ENCODE results near the gene TYMS.
A peak's percentile ranks its signal among the peaks of the same experiment; 100 is the strongest.

TYMS gene

DNA sequence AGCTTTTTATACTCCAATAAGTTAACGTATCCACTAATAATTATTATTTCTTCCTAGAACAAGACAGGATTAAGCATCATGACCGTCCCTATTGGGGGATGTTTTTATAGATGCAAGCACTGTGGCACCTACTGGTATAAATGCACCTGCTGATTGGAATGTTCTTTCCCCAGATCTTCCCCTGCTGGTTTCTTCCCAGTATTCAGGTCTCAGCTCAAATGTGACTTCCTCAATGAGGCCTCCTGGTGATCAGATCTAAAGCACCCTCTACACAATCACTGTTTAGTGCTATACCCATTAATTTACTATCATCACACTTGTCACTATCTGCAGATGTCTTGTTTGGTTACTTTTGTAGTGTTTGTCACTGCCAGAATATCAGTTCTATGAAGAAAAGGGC is 3.9 kb upstream of the TYMS start:
- DNase-seq (ENCODE audit: extremely low spot score) = no peak
- ChIA-PET POLR2A (no interaction called here), CTCF (no interaction called here)
- TF ChIP-seq ZNF384 (IDR thresholded peaks at IDR 0.05) = no peak
- no peak for TF ChIP-seq HDGF (IDR thresholded peaks at IDR 0.05; ENCODE audit: borderline replicate concordance)
- no peak for TF ChIP-seq SUZ12 (IDR thresholded peaks at IDR 0.05)
- no peak for TF ChIP-seq BHLHE40 (IDR thresholded peaks at IDR 0.05; ENCODE audit: borderline replicate concordance)
- no peak for TF ChIP-seq SP1 (IDR thresholded peaks at IDR 0.05)
- no peak for TF ChIP-seq FOXA1 (IDR thresholded peaks at IDR 0.05)
- TF ChIP-seq TARDBP (IDR thresholded peaks at IDR 0.05) = no peak
- no peak for TF ChIP-seq L3MBTL2 (conservative IDR thresholded peaks at IDR 0.05)
- TF ChIP-seq ARNT (IDR thresholded peaks at IDR 0.05) = no peak
- TF ChIP-seq FOXM1 (IDR thresholded peaks at IDR 0.05; ENCODE audit: borderline replicate concordance) = no peak

DNA sequence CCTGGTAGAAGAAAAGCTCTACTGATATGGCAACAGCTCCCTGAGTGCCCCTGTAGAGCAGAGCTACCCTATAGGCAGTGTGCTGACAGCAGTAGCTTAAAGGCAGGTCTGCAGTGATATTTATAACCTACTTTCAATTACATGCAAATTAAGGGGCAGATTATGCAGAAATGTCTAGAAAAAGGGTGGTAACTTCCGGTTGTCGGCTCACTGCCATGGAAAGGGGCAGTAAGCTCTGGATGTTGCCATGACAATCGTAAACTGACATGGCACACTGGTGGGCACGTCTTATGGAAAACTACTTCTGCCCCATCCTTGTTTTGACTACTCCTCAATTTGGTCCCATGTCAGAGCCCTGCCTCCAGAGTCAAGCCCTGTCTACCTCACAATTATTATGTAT is 2.9 kb upstream of the TYMS start:
- TF ChIP-seq ZNF384 (IDR thresholded peaks at IDR 0.05) (no peak), L3MBTL2 (conservative IDR thresholded peaks at IDR 0.05) (no peak), PKNOX1 (IDR thresholded peaks at IDR 0.05) (no peak), ELF4 (IDR thresholded peaks at IDR 0.05) (no peak), SP1 (IDR thresholded peaks at IDR 0.05) (no peak), TARDBP (IDR thresholded peaks at IDR 0.05) (no peak)
- ChIA-PET CTCF (interaction anchor here (0.6 kb wide), 1 partner anchor 50 kb away, joined by 3 read pairs; no protein-coding TSS in a partner anchor), POLR2A (no interaction called here)
- no peak for DNase-seq (ENCODE audit: extremely low spot score)

GRCh38 chr18:655445-655844 is 2.0 kb upstream of the TYMS start:
- POLR2A ChIA-PET = no interaction called here
- CTCF ChIA-PET = no interaction called here

DNA sequence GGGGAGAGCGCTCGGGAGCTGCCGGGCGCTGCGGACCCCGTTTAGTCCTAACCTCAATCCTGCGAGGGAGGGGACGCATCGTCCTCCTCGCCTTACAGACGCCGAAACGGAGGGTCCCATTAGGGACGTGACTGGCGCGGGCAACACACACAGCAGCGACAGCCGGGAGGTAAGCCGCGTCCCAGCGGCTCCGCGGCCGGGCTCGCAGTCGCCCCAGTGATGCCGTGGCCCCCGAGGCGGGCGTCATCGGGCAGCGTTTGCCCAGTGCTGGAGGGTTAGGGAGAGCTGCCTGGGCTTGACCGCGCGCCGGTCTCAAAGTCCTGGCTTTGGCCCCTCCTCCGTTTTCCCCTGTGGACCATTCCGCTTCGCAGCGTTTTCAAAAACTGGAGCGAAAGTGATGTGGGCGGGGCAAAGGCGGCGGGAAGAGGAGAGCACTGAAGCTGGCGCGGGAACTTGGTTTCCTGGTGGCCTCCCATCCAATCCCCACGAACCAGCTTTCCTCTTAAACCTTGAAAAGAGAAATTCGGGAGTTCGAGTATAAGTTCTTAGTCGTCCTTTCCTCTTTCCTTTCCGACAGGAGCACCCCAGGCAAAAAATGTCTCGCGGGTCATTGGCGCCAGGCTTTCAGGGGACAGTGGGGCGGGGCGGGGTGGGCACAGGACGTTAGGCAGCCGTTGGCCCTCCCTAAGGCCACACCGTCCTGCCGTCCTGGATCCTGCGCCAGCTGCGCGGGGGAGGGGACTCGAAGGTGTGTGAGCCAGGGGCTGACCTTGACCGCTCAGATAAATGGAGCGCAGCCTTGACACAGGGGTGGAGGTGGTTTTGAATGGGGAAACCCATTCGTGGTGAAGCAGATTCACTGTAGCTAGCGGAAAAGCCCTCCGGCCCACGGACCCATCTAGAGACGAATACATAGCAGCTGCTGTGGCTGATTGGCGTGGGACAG is 821 bp downstream of the TYMS start:
- ChIA-PET CTCF (interaction anchor here (0.7 kb wide), 1 partner anchor 38 kb away, joined by 4 read pairs; no protein-coding TSS in a partner anchor), POLR2A (interaction anchor here (0.7 to 2.2 kb wide), 19 partner anchors 8 to 1469 kb away, joined by 3 to 10 read pairs (median 3); partner anchors contain the start of gene THOC1)
- peak; percentile 60 for DNase-seq (ENCODE audit: extremely low spot score)
- TF ChIP-seq BHLHE40 (IDR thresholded peaks at IDR 0.05; ENCODE audit: borderline replicate concordance) = no peak
- no peak for TF ChIP-seq NFRKB (IDR thresholded peaks at IDR 0.05)
- TF ChIP-seq PKNOX1 (IDR thresholded peaks at IDR 0.05) = no peak
- no peak for TF ChIP-seq ZNF384 (IDR thresholded peaks at IDR 0.05)
- TF ChIP-seq L3MBTL2 (conservative IDR thresholded peaks at IDR 0.05) = no peak
- no peak for TF ChIP-seq SUZ12 (IDR thresholded peaks at IDR 0.05)
- no peak for TF ChIP-seq SP1 (IDR thresholded peaks at IDR 0.05)
- no peak for TF ChIP-seq FOXM1 (IDR thresholded peaks at IDR 0.05; ENCODE audit: borderline replicate concordance)
- no peak for TF ChIP-seq TARDBP (IDR thresholded peaks at IDR 0.05)
- TF ChIP-seq ELF4 (IDR thresholded peaks at IDR 0.05) = no peak
- TF ChIP-seq LEF1 (IDR thresholded peaks at IDR 0.05; ENCODE audit: borderline replicate concordance) = no peak
- TF ChIP-seq FOXA1 (IDR thresholded peaks at IDR 0.05) = no peak
- TF ChIP-seq CTBP1 (IDR thresholded peaks at IDR 0.05; ENCODE audit: borderline replicate concordance) = no peak
- no peak for TF ChIP-seq FOXK2 (IDR thresholded peaks at IDR 0.05)
- TF ChIP-seq ARNT (IDR thresholded peaks at IDR 0.05) = no peak
- no peak for TF ChIP-seq HDGF (IDR thresholded peaks at IDR 0.05; ENCODE audit: borderline replicate concordance)

More at GRCh38 chr18:655445-655844, 2.0 kb upstream of the TYMS start:
- TF ChIP-seq FOXA1 (IDR thresholded peaks at IDR 0.05) (no peak), TARDBP (IDR thresholded peaks at IDR 0.05) (no peak), FOXM1 (IDR thresholded peaks at IDR 0.05; ENCODE audit: borderline replicate concordance) (no peak), BHLHE40 (IDR thresholded peaks at IDR 0.05; ENCODE audit: borderline replicate concordance) (no peak), PKNOX1 (IDR thresholded peaks at IDR 0.05) (no peak), ZNF384 (IDR thresholded peaks at IDR 0.05) (no peak), L3MBTL2 (conservative IDR thresholded peaks at IDR 0.05) (no peak), FOXK2 (IDR thresholded peaks at IDR 0.05) (no peak), HDGF (IDR thresholded peaks at IDR 0.05; ENCODE audit: borderline replicate concordance) (no peak), LEF1 (IDR thresholded peaks at IDR 0.05; ENCODE audit: borderline replicate concordance) (no peak), ELF4 (IDR thresholded peaks at IDR 0.05) (no peak), NFRKB (IDR thresholded peaks at IDR 0.05) (no peak), ARNT (IDR thresholded peaks at IDR 0.05) (no peak)
- no peak for DNase-seq (ENCODE audit: extremely low spot score)

DNA sequence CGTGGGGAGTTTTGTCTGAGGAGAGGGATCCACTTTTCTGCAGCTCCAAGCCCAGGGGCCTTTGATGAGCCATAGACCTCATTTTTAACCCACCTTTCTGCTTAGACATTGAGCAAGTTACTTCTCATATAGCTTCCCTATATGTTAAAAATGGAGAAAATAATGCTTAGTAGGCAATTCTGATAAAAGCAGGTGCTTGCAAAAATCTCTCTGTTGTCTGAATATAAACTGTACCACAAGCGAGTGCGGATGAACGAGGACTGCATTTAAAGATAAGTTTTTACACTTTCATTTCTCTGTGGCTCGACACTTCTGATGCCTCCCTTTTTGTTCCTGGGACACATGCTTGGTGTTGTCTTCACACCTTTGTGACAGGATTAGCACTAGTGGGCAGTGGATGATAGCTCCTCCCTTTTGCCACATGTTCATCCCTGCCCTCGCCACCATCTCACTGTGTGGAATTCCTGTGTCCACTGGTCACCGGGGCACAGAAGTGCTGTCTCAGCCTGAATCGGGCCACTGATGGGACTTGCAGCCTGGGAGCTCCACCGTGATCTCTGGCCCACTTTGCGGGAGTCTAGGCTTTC is 1.6 kb downstream of the TYMS start:
- ChIA-PET CTCF (no interaction called here), POLR2A (interaction anchor here (0.8 to 1.7 kb wide), 7 partner anchors 9 to 397 kb away, joined by 3 to 7 read pairs (median 5); no protein-coding TSS in a partner anchor)
- DNase-seq (ENCODE audit: extremely low spot score) = no peak
- TF ChIP-seq PKNOX1 (IDR thresholded peaks at IDR 0.05) = no peak
- TF ChIP-seq ELF4 (IDR thresholded peaks at IDR 0.05) = no peak
- no peak for TF ChIP-seq ZNF384 (IDR thresholded peaks at IDR 0.05)
- TF ChIP-seq FOXK2 (IDR thresholded peaks at IDR 0.05) = no peak
- no peak for TF ChIP-seq ARNT (IDR thresholded peaks at IDR 0.05)
- TF ChIP-seq CTBP1 (IDR thresholded peaks at IDR 0.05; ENCODE audit: borderline replicate concordance) = no peak
- no peak for TF ChIP-seq BHLHE40 (IDR thresholded peaks at IDR 0.05; ENCODE audit: borderline replicate concordance)

Data from HEK293T (cell line).